ENCODE results near the gene DSE. TPM values are rescaled to one million over a fixed set of nuclear protein-coding genes. Genes with fewer than 3 reads are reported as not detected.
"Not testable (repeated sequence)": the region's sequence is repeated elsewhere in the genome, so short reads cannot be mapped to it uniquely, and the experiment has no call there.

The DSE gene
- total RNA-seq (2013): 78.1 TPM
- polyA plus RNA-seq (10 to 100 TPM; 14.6 to 36.5 (median 28.4) TPM), polyA minus RNA-seq (30.2 and 45.2 TPM in 2 replicates), total RNA-seq (350 to 877 (median 680) reads per million in 11 experiments)

- H3K27ac ChIP-seq (ENCODE audit: low read depth in 1 of 2, low read length in 2 of 2): peak within 1 kb of the TSS; percentile 87 to 89
- H3K36me3 ChIP-seq (replicated peaks in 1 of 2; ENCODE audit: control insufficient read depth in 1 of 2, insufficient read depth in 2 of 2, low read length in 2 of 2): peaks cover 0 to 2% of the 10 kb centered on the region in 2 donors
- Mint-ChIP-seq H3K27ac (peak within 1 kb of the TSS; percentile 90 to 94 (median 93)), H3K4me1 (peaks cover 55% of the 10 kb centered on the region), H3K4me3 (peak within 1 kb of the TSS; percentile 93 to 95), H3K36me3 (peaks cover 7 to 9% of the 10 kb centered on the region in 2 donors), H3K9me3 (no peaks in the 10 kb centered on the region), H3K27me3 (ENCODE audit: low read depth in 3 of 3) (no peaks in the 10 kb centered on the region)
- peaks cover 45% of the 10 kb centered on the region for H3K79me2 ChIP-seq (ENCODE audit: insufficient read depth, low read length)
- H3K4me1 ChIP-seq (ENCODE audit: control insufficient read depth in 1 of 2, insufficient read depth in 2 of 2, low read length in 2 of 2): peaks cover 55 to 67% of the 10 kb centered on the region in 2 donors
- intact Hi-C loops (cut with micrococcal nuclease): loop anchor here (2.0 to 5.0 kb wide), 4 partner anchors 14 to 77 kb away; no protein-coding TSS in a partner anchor
- H3K27me3 ChIP-seq (ENCODE audit: control insufficient read depth in 2 of 2, insufficient read depth in 2 of 2, low read length in 2 of 2): no peaks in the 10 kb centered on the region
- H3K4me2 ChIP-seq (replicated peaks; ENCODE audit: extremely low read depth, low read length, poor library complexity, severe bottlenecking): peak within 1 kb of the TSS; percentile 93
- peak; percentile 78 to 85 (median 84) for DNase-seq
- H3K4me3 ChIP-seq (replicated peaks in 1 of 3; ENCODE audit: low read depth in 2 of 3, low read length in 3 of 3): peak within 1 kb of the TSS; percentile 73 to 90 (median 81)
- TF ChIP-seq CTCF (IDR thresholded peaks at IDR 0.05): no peak
- peak within 1 kb of the TSS; percentile 83 for H2AFZ ChIP-seq (ENCODE audit: insufficient read depth, low read depth, low read length, poor library complexity, severe bottlenecking)
- WGBS (ENCODE audit: insufficient coverage): under 1% methylated on average over 35 of the region's 43 CpGs
- H3K9me3 ChIP-seq (replicated peaks in 1 of 2; ENCODE audit: control insufficient read depth in 1 of 2, insufficient read depth in 1 of 2, low read length in 2 of 2): no peaks in the 10 kb centered on the region
- peaks cover 26% of the 10 kb centered on the region for H4K20me1 ChIP-seq (ENCODE audit: insufficient read depth, low read length)
- peak within 1 kb of the TSS; percentile 90 for H3K9ac ChIP-seq (ENCODE audit: insufficient read depth, low read length, poor library complexity, severe bottlenecking)
Measured at GRCh38 chr6:116370760-116371119, at the start of gene DSE. Gene DSE, plus strand, starts transcription at chr6:116370947. Its CDS starts 28,304 bp downstream, at chr6:116399251.

GRCh38 chr6:116321933-116322332 is 48.8 kb upstream of the DSE start:
- H3K4me3 ChIP-seq (replicated peaks in 1 of 3; ENCODE audit: low read depth in 2 of 3, low read length in 3 of 3); H3K4me2 ChIP-seq (replicated peaks; ENCODE audit: extremely low read depth, low read length, poor library complexity, severe bottlenecking); H3K9me3 Mint-ChIP-seq; H3K79me2 ChIP-seq (ENCODE audit: insufficient read depth, low read length); H3K27ac ChIP-seq (ENCODE audit: low read depth in 1 of 2, low read length in 2 of 2); intact Hi-C loops (cut with micrococcal nuclease); H3K36me3 ChIP-seq (replicated peaks in 1 of 2; ENCODE audit: control insufficient read depth in 1 of 2, insufficient read depth in 2 of 2, low read length in 2 of 2); H3K36me3 Mint-ChIP-seq; H3K4me1 ChIP-seq (ENCODE audit: control insufficient read depth in 1 of 2, insufficient read depth in 2 of 2, low read length in 2 of 2); H3K4me1 Mint-ChIP-seq; H3K27me3 Mint-ChIP-seq (ENCODE audit: low read depth in 3 of 3); DNase-seq; H3K27me3 ChIP-seq (ENCODE audit: control insufficient read depth in 2 of 2, insufficient read depth in 2 of 2, low read length in 2 of 2); H3K9me3 ChIP-seq (replicated peaks in 1 of 2; ENCODE audit: control insufficient read depth in 1 of 2, insufficient read depth in 1 of 2, low read length in 2 of 2); H2AFZ ChIP-seq (ENCODE audit: insufficient read depth, low read depth, low read length, poor library complexity, severe bottlenecking); H3K9ac ChIP-seq (ENCODE audit: insufficient read depth, low read length, poor library complexity, severe bottlenecking); H4K20me1 ChIP-seq (ENCODE audit: insufficient read depth, low read length): not testable (repeated sequence)
- peak overlapping the region in 1 of 7 donors; percentile 25 for H3K27ac Mint-ChIP-seq
- WGBS (ENCODE audit: insufficient coverage): 100% methylated on average over 2 of the region's 13 CpGs
- peak overlapping the region in 1 of 2 donors; percentile 21 for H3K4me3 Mint-ChIP-seq
